ENCODE data around the gene BAIAP3.

The BAIAP3 gene

GRCh38 chr16:1299012-1299867 lies 34.2 kb upstream of the BAIAP3 start:
- DNase-seq, result no peak

GRCh38 chr16:1299868-1300203 lies 33.6 kb upstream of the BAIAP3 start:
- DNase-seq, result no peak

- DNase-seq, result no peak
Measured at GRCh38 chr16:1300664-1301476, 32.6 kb upstream of the BAIAP3 start.

GRCh38 chr16:1301562-1301961 lies 31.9 kb upstream of the BAIAP3 start:
- no peak for DNase-seq

- DNase-seq, result no peak
Measured at GRCh38 chr16:1305823-1306222, 27.6 kb upstream of the BAIAP3 start.

- DNase-seq, result no peak
Measured at GRCh38 chr16:1306334-1306733, 27.1 kb upstream of the BAIAP3 start.

GRCh38 chr16:1308036-1308976 lies 25.1 kb upstream of the BAIAP3 start:
- no peak for DNase-seq

- peak; percentile 90 for DNase-seq
Measured at GRCh38 chr16:1308977-1309885, 24.2 kb upstream of the BAIAP3 start, which contains the start of gene UBE2I. Gene UBE2I (plus strand): TSS chr16:1309636. CDS start chr16:1314031, 4,395 bp downstream.

- no peak for DNase-seq
Measured at GRCh38 chr16:1309888-1310831, 23.3 kb upstream of the BAIAP3 start.

- no peak for DNase-seq
Measured at GRCh38 chr16:1310832-1311200, 22.6 kb upstream of the BAIAP3 start.

- no peak for DNase-seq
Measured at GRCh38 chr16:1311212-1311737, 22.2 kb upstream of the BAIAP3 start.

- DNase-seq, result no peak
Measured at GRCh38 chr16:1311738-1312466, 21.5 kb upstream of the BAIAP3 start.

GRCh38 chr16:1312467-1312816 lies 21.0 kb upstream of the BAIAP3 start:
- no peak for DNase-seq

GRCh38 chr16:1312903-1313302 lies 20.5 kb upstream of the BAIAP3 start:
- no peak for DNase-seq

- DNase-seq, result no peak
Measured at GRCh38 chr16:1313721-1314369, 19.6 kb upstream of the BAIAP3 start.

GRCh38 chr16:1314399-1315068 lies 18.9 kb upstream of the BAIAP3 start:
- DNase-seq, result no peak

GRCh38 chr16:1315081-1316032 lies 18.1 kb upstream of the BAIAP3 start:
- no peak for DNase-seq

GRCh38 chr16:1316033-1316405 lies 17.4 kb upstream of the BAIAP3 start:
- no peak for DNase-seq
